A673 (cell line): ENCODE results near the gene NOC3L. TPM values are rescaled to one million over a fixed set of nuclear protein-coding genes. Genes with fewer than 3 reads are reported as not detected.

Experiments used
- BruUV-seq: library from RNA; stranded (reverse); fragments of 400-500 nt; replicated peaks from 2 replicates; lab custom pipeline; 2021; lab: Mats Ljungman, UMichigan
- CTCF ChIA-PET: fragments of 300-600 bp; sonication (Branson Sonifier 250); formaldehyde crosslinking; loops from one replicate; lab custom pipeline; 2022; ENCODE audit warnings: antibody characterized with exemption; lab: Charles Lee
- POLR2A ChIA-PET: fragments of 300-600 bp; sonication (Branson Sonifier 250); formaldehyde crosslinking; loops from one replicate; lab custom pipeline; 2022; ENCODE audit warnings: antibody characterized with exemption; ENCODE audit not compliant: low non-redundant PET; lab: Charles Lee
- DNase-seq: peaks from one replicate; pipeline ENCODE4 v3.0.0-alpha.2; 2015; ENCODE audit warnings: low spot score
- H3K27ac ChIP-seq: fragments of 200-600 bp; sonication (generic); 2 replicates; pipeline ENCODE4 v1.5.1; 2016; ENCODE audit warnings: mixed run types, low read depth, mild to moderate bottlenecking, mixed read lengths, antibody characterized with exemption, low read length; ENCODE audit not compliant: poor library complexity, severe bottlenecking
- H3K27me3 ChIP-seq: fragments of 200-600 bp; sonication (generic); replicated peaks from 2 replicates; pipeline ENCODE4 v1.6.1; 2017; ENCODE audit warnings: mixed run types, low read depth, mild to moderate bottlenecking, mixed read lengths, antibody characterized with exemption, low read length; ENCODE audit not compliant: insufficient read depth, poor library complexity
- H3K36me3 ChIP-seq: fragments of 200-600 bp; sonication (generic); 2 replicates; pipeline ENCODE4 v1.6.1; 2016; ENCODE audit warnings: mixed run types, mild to moderate bottlenecking, mixed read lengths, antibody characterized with exemption, low read length; ENCODE audit not compliant: insufficient read depth, poor library complexity, severe bottlenecking
- H3K4me1 ChIP-seq: fragments of 200-600 bp; sonication (generic); 2 replicates; pipeline ENCODE4 v1.6.1; 2017; ENCODE audit warnings: mixed run types, mild to moderate bottlenecking, mixed read lengths, antibody characterized with exemption, low read length; ENCODE audit not compliant: insufficient read depth, poor library complexity, severe bottlenecking
- H3K4me3 ChIP-seq: fragments of 200-600 bp; sonication (generic); 2 replicates; pipeline ENCODE4 v1.5.1; 2016; ENCODE audit warnings: low read depth, mixed run types, mild to moderate bottlenecking, mixed read lengths, low read length; ENCODE audit not compliant: poor library complexity, severe bottlenecking
- H3K9me3 ChIP-seq: fragments of 200-600 bp; sonication (generic); 2 replicates; pipeline ENCODE4 v1.6.1; 2016; ENCODE audit warnings: mixed run types, low read depth, mild to moderate bottlenecking, mixed read lengths, antibody characterized with exemption, low read length; ENCODE audit not compliant: poor library complexity, severe bottlenecking
- CTCF ChIP-seq: fragments of 300-800, 200-600 bp; sonication (generic); conservative IDR thresholded peaks from 2 replicates; pipeline ENCODE4 v1.5.1; 2017; ENCODE audit warnings: low read depth, mild to moderate bottlenecking, antibody characterized with exemption, low read length, moderate library complexity, mixed read lengths
- EZH2 ChIP-seq: fragments of 200-600 bp; sonication (generic); IDR thresholded peaks from 2 replicates; pipeline ENCODE4 v1.6.1; 2017; ENCODE audit warnings: borderline replicate concordance, low read depth, mild to moderate bottlenecking, mixed read lengths, antibody characterized with exemption, low read length; ENCODE audit not compliant: poor library complexity, severe bottlenecking
- intact Hi-C: fragments of 100-400 bp; cut with micrococcal nuclease; formaldehyde crosslinking; loops from one replicate; pipeline ENCODE4 v1.10.0; 2022; ENCODE audit not compliant: unreplicated experiment
- total RNA-seq: library from RNA; stranded (reverse); gene quantifications from 2 replicates; pipeline ENCODE4 v1.2.3, GENCODE V29; 2021

The NOC3L gene
- total RNA-seq, 1 experiment from 2014 or later, result 48.6 TPM

- no peak for TF ChIP-seq EZH2
- no peak for TF ChIP-seq CTCF
- ChIA-PET POLR2A (no interaction called here), CTCF (no interaction called here)
- DNase-seq, result no peak
- Histone ChIP-seq H3K27ac (no peak overlapping the region), H3K9me3 (no peaks in the 10 kb centered on the region), H3K27me3 (no peaks in the 10 kb centered on the region), H3K4me3 (no peak overlapping the region), H3K4me1 (no peaks in the 10 kb centered on the region), H3K36me3 (no peaks in the 10 kb centered on the region)
- no TSS peak for BruUV-seq
- intact Hi-C loops, result no loop called here
Measured at GRCh38 chr10:94383530-94383929, 20.8 kb upstream of the NOC3L start.

GRCh38 chr10:94376865-94377264, 14.1 kb upstream of the NOC3L start:
- Histone ChIP-seq H3K4me3 (no peak overlapping the region), H3K27me3 (peaks cover 44% of the 10 kb centered on the region), H3K4me1 (no peaks in the 10 kb centered on the region), H3K9me3 (no peaks in the 10 kb centered on the region), H3K27ac (no peak overlapping the region), H3K36me3 (no peaks in the 10 kb centered on the region)
- TF ChIP-seq EZH2 (no peak), CTCF (no peak)
- BruUV-seq, result no TSS peak
- intact Hi-C loops, result no loop called here
- ChIA-PET CTCF (no interaction called here), POLR2A (no interaction called here)
- no peak for DNase-seq

GRCh38 chr10:94375374-94375773, 12.6 kb upstream of the NOC3L start:
- TF ChIP-seq EZH2 (no peak), CTCF (no peak)
- Histone ChIP-seq H3K36me3 (no peaks in the 10 kb centered on the region), H3K27me3 (peaks cover 44% of the 10 kb centered on the region), H3K4me1 (no peaks in the 10 kb centered on the region), H3K9me3 (no peaks in the 10 kb centered on the region), H3K4me3 (no peak overlapping the region), H3K27ac (no peak overlapping the region)
- ChIA-PET POLR2A (interaction anchor here (0.7 kb wide), 1 partner anchor 94 kb away, joined by 4 read pairs; no protein-coding TSS in a partner anchor), CTCF (no interaction called here)
- intact Hi-C loops, result no loop called here
- DNase-seq, result no peak
- BruUV-seq, result no TSS peak
